ENCODE data around the gene PPP4R1. TPM values are rescaled to one million over a fixed set of nuclear protein-coding genes. Genes with fewer than 3 reads are reported as not detected.
A peak's percentile ranks its signal among the peaks of the same experiment; 100 is the strongest.
"Not testable (repeated sequence)": the region's sequence is repeated elsewhere in the genome, so short reads cannot be mapped to it uniquely, and the experiment has no call there.

Gene PPP4R1, protein sequence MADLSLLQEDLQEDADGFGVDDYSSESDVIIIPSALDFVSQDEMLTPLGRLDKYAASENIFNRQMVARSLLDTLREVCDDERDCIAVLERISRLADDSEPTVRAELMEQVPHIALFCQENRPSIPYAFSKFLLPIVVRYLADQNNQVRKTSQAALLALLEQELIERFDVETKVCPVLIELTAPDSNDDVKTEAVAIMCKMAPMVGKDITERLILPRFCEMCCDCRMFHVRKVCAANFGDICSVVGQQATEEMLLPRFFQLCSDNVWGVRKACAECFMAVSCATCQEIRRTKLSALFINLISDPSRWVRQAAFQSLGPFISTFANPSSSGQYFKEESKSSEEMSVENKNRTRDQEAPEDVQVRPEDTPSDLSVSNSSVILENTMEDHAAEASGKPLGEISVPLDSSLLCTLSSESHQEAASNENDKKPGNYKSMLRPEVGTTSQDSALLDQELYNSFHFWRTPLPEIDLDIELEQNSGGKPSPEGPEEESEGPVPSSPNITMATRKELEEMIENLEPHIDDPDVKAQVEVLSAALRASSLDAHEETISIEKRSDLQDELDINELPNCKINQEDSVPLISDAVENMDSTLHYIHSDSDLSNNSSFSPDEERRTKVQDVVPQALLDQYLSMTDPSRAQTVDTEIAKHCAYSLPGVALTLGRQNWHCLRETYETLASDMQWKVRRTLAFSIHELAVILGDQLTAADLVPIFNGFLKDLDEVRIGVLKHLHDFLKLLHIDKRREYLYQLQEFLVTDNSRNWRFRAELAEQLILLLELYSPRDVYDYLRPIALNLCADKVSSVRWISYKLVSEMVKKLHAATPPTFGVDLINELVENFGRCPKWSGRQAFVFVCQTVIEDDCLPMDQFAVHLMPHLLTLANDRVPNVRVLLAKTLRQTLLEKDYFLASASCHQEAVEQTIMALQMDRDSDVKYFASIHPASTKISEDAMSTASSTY
- 100 to 1,000 TPM in 1 of 4 donors, 10 to 100 TPM in 3; 84.5 to 101 (median 94.4) TPM for polyA plus RNA-seq (ENCODE audit: insufficient read length in 4 of 4)

DNA sequence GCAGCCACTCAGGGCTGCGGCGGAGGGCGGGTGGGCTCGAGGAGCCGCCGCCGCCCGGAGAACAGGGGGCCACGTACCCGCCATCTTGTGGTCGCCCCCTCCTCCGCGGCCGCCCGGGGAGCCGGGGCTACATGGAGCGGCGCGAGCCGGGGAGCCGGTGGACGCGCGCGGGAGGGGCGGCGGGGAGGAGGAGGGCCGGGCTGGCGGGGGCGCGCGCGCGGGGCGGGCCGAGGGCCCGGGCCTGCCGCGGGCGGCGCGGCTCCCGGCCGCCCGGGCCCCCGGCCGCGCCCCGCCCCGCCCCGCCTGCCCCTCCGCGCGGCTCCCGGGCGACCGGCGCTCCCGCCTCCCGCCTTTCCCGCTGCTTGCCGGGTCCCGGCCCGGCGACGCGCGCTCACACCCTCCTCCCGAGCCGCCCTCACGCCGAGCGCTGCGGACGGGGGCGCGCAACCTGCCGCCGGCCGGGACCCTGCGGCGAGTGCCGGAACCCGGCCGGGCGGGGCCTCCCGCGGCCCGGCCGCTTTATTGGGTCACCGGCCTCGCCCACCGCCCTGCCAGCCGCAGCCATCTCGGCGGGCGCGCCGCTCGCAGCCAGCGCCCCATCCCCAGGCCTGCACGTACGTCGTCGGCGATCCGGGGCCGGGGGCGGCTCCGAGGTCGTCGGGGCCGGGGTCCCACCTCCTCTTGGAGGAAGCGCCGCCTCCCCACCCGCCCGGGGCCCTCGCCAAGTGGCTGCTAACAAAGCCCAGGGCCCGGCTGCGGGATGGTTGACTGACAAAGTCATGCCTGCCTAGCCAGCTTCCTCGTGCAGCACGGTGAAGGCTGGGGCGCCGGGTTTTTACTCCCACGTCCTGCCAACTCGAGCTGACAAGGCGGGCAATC lies at the start of gene PPP4R1:
Gene PPP4R1 (minus strand): TSS at position 159 of the 879 bp plus-strand sequence. CDS start 75 bp downstream, at position 84.
- DNase-seq (ENCODE audit: low read depth in 4 of 4, low spot score in 2 of 4), result peak; percentile 36 to 54 (median 50)

DNA sequence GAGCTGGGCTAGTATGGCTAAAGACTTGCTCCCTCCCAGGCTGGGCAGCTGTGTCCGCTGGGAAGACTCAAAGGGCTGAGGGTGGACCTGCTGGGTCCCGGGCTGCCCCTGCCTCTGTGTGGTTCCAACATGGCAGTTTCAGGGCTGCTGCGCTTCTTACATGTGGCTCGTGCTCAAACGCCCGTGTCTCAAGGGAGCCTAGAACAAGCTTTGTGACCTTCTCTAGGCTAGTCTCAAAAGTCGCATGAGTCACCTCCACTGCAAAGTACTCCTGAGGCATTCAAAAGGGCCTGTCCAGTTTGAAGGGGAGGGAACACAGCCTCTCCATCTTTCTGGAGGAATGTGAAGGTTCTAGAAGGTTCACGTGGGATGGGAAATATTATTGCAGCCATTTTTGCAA lies 49.0 kb upstream of the PPP4R1 start:
- no peak for DNase-seq (ENCODE audit: low read depth in 4 of 4, low spot score in 2 of 4)

DNA sequence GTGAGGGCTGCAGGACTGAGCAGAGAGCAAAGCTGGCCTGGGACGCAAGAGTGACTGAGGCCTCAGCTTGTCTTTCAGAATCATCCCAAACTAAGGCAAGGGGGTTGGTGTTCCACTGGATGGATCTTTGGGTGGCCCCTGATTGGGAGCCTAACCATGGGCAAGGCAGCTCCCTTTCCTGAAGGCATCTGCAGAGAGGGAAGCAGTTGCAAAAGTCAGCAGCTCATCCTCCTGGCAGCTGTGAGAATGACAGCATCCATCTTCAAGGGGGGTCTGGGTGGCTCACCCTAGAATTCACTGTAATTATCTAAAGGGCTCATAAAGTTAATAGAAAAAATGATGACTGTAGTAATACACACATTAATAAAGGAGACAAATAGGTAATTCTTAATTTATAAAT lies 47.2 kb upstream of the PPP4R1 start:
- DNase-seq (ENCODE audit: low read depth in 4 of 4, low spot score in 2 of 4), result no peak

DNA sequence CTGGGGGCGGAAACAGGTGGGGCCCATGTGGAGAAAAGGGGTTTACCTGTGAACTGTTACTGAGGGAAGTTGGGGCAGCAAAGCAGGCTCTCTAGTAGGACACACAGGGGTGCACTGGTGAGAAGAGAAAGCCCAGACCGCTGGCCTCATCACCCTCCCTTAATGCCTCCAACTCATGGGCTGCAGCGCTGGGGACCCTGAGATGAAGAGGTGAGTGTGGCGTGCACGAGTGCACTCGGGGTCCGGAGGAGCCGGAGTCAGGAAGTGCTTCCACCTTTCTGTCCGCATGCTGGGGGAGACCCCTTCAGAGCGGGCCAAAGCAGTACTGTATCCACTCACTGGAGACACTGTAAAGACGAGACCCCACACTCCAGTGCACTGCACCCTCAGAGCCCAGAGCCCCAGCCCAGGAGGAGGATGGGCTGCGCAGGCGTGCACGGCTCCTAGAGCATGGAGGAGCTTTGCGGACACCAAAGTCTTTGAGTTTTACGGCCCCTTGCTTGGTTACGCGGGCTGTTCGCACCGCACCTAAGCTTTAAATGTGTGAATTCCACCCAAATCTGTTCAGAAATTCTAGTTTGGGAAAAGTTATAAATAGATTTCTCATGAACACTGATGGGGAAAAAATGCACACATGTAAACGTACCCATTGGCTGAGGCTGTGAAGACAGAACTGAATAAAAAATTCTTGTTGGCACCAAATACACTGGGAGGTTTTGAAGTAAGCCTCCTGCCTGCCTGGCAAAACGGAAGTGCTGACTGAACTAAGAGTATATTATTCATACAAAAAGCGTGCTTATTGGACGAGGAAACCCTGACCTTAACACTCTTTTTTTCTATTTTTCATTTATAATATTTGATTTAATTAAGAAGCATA lies 45.4 kb upstream of the PPP4R1 start:
- DNase-seq (ENCODE audit: low read depth in 4 of 4, low spot score in 2 of 4), result no peak

DNA sequence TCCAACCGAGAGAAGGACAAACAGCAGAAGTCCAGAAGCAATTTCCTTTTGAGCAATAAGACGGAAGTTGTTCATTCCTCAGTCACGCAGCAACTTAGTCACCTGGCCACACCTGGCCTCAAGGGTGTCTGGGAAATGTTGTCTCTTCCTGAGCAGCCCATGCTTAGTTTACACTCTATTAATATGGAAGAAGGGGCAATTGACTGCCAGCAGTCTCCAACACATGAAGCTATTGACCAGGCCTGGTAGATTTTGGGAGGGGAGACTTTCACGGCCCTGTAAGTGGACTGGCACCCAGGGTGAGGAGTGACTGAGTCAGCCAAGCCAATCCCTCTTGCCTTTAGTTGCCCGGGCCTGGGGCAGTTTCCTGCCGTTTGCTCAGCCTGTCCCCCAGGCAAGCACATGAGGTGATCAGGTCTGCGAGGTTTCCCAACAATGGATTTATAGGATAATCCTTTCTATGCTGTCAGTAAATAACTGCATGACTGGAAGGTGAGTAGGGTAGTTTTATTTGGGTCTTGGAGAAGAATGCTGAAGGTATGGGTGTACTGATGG lies 43.8 kb upstream of the PPP4R1 start:
- DNase-seq (ENCODE audit: low read depth in 4 of 4, low spot score in 2 of 4), result no peak

DNA sequence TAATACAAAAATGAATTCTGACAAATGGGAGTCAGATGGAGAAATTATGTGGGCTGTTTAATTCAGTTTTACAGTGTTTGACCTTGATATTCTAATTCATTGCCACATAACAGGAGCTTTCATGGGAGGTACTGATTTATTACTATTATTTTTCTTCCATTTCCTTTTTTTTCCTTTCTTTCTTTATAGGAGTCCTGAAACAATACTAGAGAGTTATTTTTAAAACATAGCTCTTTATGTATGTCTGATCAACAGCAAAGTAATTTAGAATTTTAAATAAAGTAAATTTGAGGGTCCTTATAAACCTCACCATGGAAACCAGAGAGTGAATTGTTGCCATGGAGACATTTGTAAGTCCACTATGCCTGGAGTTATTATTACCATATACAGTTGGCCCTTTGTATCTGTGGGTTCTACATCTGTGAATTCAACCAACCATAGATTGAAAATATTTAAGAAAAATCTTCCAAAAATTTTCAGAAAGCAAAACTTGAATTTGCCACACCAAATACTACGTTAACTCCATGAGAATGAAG lies 40.9 kb upstream of the PPP4R1 start:
- DNase-seq (ENCODE audit: low read depth in 4 of 4, low spot score in 2 of 4), result no peak

DNA sequence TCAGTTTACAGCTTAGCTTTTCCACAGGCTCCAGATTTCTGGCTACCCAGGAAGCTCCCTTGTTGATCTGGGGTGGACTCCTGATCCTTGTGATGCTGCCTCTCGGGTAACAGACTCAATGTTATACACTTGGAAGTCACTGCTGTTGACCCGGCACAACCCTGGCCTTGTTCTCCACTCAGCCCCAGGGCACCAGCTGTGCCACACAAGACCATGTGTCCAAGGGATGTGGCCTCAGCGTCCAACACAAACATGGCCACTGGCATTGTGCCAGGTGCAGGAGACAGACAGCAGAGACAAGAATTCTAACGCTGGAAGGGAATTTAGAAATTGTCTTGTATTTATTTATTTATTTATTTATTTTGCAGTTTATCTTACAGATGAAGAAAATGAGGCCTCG lies 39.0 kb upstream of the PPP4R1 start:
- DNase-seq (ENCODE audit: low read depth in 4 of 4, low spot score in 2 of 4), result no peak

DNA sequence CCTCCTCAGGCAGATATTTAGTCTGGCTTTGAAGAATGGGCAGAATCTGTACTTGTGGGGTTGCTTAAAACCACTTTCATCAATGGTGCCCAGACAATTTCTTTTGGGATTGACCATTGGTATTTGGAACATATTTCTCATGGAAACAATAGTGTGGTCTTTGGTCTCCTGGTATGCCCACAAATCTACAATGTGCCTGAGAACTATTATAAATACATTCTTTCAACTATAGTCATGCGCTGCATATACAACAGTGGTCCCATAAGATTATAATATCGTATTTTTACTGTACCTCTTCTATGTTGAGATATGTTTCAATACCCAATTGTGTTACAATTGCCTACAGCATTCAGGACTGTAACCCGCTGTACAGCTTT lies 34.8 kb upstream of the PPP4R1 start:
- no peak for DNase-seq (ENCODE audit: low read depth in 4 of 4, low spot score in 2 of 4)

DNA sequence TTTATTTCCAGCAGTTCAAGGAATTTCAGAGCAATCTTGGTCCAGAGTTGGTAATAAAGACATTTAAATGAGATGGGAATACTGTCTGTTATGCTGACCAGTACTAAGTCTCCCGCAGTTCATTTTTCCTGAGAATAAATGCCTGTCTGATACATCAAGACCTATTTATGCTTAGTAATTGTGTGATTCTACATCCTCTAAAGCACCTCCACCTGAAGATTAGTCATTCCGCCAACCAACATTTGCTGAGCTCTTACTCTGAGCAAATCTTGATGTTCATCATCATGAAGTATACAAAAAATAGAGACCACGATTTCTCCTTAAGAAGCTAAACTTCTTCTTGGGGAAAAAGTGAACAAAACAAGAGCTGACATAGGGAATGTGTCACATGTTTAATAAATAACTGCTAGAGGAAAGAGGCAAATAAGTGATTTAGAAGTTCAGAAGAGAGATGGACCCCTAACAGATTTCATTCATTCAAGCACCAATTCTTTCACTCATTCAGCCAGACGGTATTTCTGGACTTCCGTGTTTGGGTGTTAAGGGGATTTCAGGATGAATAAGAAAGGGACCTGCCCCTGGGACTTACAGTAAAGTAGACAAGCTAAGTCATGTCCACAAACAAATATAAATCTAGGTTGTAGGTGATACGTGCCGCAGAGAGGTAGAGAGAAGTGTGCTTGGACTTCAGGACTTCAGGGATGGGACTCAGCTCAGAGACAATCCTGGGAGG lies 34.2 kb upstream of the PPP4R1 start:
- DNase-seq (ENCODE audit: low read depth in 4 of 4, low spot score in 2 of 4), result no peak

DNA sequence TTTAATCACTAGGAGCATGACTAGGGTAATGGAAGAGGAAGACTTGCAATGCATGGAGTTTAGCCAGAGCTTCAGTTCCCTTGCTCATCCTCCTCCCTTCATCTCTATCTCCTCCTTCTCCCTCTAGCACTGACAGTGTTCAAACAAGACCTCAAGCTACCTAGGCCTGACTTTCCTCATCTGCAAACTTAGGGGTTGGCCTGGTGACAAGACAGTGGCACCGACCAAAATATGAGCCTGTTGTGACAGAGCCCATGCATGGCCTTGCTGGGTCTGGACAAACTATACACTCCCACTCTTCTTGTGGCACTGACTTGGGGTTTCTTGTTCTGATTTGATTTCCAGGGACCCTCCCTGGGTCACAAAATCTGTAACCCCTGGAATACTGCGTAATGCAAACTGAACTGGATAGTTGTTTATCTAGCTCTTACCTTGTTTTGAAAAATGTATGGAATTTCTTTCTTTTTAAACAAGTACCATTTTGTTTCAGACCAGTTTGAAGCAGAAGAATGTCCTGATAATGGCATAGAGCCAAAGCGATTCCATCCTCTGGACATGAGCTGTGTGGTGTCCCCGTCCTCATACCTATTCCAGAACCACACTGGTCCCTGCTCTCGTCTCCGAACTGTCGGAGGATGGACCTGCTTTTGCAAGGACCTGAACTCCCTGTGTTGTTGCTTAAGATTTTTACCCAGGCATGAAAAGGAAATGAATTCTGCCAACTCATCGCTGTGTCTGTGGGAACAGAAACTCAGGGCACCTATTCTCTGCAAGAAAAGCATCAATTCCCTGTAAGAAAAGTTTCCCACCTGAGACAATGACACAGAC lies 33.4 kb upstream of the PPP4R1 start:
- DNase-seq (ENCODE audit: low read depth in 4 of 4, low spot score in 2 of 4), result no peak

DNA sequence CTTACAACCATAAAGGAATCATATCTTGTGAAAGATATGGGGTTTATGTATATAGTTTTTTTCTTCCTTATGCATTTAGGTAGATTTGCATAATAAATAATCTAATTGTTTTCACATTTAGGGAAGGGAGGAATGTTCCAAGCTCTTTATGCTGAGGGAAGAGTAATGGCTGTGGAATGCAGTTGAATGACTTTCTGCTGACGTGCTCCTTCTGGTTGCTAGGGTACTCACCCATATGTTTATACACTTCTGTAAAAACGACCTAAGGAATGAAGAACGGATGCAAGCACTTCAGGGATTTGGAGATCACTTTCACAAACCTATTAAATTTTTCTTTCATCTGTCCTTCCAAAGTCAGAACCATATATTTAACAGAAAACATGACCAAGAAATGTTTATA lies 29.2 kb upstream of the PPP4R1 start:
- peak; percentile 36 to 74 (median 61) for DNase-seq (ENCODE audit: low read depth in 4 of 4, low spot score in 2 of 4)

DNA sequence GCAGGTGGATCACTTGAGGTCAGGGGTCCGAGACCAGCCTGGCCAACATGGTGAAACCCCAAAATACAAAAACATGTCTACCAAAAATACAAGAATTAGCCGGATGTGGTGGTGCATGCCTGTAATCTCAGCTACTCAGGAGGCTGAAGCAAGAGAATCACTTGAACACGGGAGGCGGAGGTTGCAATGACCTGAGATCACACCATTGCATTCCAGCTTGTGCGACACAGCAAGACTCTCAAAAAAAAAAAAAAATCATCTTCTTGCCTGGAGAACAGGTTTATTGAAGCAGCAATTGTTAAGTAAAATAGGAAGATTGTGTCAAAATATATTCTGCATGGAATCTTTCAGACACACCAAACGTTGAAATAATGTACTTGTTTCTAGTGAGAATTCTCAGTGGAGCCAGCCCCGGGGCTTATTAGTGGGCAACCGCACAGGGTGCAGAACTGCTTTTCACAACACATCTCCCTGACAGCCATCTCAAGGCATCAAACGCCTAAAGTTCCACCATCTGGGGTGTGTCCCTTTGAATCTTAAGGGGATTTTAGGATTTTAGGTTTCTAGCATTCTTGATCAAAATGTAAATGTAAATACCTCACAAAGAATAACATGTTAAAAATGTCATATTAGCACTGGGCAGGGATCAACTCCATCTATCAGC lies 28.6 kb upstream of the PPP4R1 start:
- DNase-seq (ENCODE audit: low read depth in 4 of 4, low spot score in 2 of 4), result no peak

DNA sequence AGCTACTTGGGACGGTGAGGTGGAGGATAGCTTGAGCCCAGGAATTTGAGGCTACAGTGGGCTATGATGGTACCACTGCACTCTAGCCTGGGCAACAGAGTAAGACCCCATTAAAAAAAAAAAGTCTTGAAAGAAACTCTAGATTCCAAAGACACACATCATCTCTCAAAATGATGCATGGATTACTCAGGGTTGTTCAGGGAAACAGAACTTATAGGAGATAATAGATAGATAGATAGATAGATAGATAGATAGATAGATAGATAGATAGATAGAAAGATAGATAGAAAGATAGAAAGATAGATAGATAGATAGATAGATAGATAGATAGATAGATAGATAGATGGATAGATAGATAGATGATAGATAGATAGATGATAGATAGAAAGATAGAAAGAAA lies 26.7 kb upstream of the PPP4R1 start:
- DNase-seq (ENCODE audit: low read depth in 4 of 4, low spot score in 2 of 4), result not testable (repeated sequence)

DNA sequence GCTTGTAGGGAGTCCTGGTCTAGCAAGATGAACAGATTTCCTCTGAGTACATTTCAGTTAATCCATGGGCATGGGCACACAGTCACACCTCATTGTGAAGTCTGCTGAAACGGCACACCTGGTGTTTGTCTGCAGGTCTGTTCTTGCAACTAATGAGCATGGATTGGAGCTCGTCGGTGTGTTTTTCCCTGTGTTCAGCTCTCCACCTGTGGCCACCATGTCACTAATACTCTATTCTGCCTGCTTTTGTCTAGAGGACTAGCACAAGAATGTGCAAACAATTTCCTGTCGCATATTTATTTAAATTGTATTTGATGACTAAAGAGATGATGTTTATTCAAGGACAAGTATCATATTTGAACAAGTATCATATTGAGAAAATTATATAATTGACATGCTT lies 24.5 kb upstream of the PPP4R1 start:
- no peak for DNase-seq (ENCODE audit: low read depth in 4 of 4, low spot score in 2 of 4)

DNA sequence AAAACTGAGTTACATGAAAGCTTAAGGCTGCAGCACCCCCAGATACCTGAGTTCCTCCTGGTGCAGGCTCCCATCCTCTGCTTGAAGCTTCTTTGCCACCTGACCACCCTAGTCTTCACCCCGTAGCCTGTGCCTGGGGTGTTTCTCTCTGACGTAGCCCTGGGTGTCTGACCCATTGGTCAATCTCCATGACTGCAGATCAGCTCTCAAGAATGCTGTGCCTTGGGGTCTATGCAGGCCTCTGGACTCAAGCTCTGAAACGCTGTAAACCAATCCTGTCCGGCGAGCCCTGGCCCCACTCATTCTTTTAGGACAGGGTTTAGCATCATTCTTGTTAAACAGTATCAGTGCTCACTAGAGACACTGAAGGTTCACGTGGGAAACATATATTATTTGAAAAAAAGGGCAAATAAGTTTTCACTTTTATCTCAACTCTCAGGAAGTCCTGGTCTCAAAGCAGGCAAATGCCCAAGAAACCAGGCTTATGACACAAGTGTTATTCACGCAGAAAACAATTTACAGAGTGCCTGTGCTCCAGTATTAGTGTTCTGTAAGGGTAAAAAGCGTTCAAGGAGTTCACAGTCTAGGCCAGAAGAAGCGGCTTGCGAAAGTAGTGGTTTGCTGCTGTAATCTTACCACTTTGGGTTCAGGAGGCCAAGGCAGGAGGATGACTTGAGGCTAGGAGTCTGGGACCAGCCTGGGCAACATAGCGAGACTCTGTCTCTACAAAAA lies 22.8 kb upstream of the PPP4R1 start:
- DNase-seq (ENCODE audit: low read depth in 4 of 4, low spot score in 2 of 4), result no peak

DNA sequence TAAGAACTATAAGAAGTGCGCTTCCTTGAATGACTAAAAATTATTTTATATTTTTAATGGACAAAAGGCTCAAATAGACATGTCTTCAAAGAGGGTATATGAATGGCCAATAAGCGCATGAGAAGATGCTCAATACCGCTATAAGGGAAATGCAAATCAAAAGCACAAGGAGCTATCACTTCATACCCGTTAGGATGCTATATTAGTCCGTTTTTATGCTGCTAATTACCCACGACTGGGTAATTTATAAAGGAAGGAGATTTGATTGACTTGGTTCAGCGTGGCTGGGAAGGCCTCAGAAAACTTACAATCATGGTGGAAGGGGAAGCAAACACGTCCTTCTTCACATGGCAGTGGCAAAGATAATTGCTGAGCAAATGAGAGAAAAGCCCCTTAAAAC lies 20.5 kb upstream of the PPP4R1 start:
- DNase-seq (ENCODE audit: low read depth in 4 of 4, low spot score in 2 of 4), result no peak
